ENCODE data around the gene MACROD2.
"Not testable (repeated sequence)": the region's sequence is repeated elsewhere in the genome, so short reads cannot be mapped to it uniquely, and the experiment has no call there.

The MACROD2 gene

DNA sequence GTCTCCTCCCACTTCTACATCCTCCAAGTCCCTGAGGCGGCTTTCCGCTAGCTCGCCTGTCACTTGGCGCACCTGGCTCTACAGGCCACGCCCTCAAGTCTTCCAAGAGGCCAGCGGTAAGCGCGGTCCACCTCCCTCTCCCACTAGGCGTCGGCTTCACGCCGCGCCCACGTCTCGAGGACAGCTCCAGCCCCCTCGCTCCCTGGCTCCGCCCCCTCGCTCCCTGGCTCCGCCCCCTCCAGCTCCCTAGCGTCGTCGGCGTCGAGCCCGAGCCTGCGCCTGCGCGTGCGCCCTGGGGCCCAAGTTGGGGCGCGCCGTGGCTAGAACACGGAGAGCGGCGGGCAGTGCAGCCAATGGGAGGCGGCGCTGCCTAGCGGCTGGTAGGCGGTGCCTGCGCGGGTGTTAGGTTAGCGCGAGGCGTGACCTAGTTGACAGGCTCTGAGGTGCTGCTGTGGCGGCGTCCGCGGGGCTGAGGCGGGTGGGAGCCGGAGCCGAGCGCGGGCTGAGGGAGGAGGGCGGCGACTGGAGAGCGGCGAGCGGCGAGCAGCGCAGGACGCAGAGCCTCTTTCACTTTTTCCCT, at the start of gene MACROD2:
Gene MACROD2 (plus strand): TSS at position 431 of the 580 bp plus-strand sequence.
- peak; percentile 98 for DNase-seq (ENCODE audit: low spot score)

DNA sequence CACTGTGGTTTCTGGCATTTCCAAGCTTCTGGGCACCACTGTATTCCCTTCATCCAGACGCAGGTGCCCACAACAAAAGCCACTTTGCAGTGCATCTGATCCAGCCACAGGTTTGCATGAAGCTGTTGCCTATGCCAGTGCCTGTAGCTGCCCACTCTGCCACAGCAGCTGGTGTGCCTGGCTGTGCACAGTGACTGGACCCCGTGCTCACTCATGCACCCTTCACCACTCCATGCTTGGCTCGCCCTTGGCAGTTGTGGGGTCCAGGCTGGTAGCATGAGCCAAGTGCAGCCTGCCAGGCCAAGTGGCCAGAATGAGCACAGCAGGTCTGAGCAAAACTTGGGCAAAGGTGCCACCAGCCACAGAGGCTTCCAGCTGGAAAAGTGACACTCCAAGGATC, 47.6 kb upstream of the MACROD2 start:
- DNase-seq (ENCODE audit: low spot score) = no peak

DNA sequence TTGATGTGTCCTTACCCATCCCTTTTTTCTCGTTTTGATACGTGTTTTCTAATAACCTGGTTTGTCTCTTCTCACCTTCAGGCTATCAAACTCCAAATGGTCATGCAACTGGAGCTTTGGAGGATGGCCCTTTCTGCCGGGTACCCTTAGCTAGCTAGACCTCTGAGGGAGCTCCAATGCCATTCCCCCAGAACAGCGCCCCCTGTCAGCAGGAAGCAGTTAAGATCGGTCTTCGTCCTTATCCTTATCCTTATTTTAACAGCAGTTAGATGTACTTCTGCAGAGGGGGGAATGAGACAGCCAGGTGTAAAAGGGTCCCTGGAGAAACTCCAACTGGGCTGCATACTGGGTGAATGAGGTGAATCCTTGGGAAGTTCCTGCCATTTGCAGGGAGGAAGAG, 42.1 kb upstream of the MACROD2 start:
- DNase-seq (ENCODE audit: low spot score) = no peak

DNA sequence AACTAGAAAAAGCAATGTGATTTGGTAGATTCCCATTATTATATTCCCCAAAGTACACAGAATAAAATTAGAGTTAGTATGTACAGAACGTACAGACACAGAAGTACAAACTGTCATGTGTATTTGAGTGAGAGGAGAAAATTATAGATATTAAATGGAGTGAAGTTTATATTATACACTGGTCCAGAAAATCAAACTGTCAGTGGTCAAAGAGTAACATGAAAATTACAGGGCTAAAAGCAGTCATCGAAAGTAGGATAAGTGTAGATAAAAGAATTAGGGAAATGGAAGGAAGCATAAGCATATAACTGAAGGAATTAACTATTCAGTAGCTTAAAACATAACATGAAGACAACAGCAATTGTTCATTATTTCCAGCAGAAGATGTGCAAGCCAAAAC, 35.2 kb upstream of the MACROD2 start:
- DNase-seq (ENCODE audit: low spot score) = no peak

DNA sequence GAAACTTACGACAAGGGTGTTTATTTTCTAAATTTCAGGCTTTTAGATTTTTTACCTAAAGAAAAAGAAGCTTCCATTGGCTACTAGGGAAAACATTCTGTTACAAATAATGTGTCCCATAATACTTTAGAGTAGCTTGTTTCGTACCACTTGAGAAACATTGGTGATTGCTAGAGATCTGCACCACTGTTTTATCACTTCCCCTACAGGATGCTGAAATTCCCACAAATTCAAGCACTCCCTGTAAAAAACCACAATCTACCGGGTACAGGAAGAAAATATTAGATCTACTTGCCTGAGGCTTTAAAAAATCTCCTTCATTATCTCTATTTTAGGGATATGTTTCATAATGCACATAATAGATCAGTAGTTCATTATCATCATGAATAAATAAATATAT, 34.8 kb upstream of the MACROD2 start:
- no peak for DNase-seq (ENCODE audit: low spot score)

DNA sequence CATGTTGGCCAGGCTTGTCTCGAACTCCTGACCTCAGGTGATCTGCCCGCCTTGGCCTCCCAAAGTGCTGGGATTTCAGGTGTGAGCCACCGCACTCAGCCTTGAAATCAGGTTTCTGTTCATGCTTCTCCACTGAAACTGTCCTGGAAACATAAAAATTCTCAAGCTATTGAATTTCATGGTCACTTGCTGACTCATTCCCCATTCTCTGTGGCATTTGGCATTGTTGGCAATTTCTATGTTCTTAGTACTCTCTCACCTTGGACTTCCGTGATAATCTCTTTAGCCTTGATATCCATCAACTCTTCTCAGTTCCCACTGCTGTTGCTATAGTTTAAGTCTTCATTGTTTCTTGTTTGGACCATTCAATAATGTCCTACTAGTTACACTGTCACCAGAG, 11.1 kb upstream of the MACROD2 start:
- no peak for DNase-seq (ENCODE audit: low spot score)

DNA sequence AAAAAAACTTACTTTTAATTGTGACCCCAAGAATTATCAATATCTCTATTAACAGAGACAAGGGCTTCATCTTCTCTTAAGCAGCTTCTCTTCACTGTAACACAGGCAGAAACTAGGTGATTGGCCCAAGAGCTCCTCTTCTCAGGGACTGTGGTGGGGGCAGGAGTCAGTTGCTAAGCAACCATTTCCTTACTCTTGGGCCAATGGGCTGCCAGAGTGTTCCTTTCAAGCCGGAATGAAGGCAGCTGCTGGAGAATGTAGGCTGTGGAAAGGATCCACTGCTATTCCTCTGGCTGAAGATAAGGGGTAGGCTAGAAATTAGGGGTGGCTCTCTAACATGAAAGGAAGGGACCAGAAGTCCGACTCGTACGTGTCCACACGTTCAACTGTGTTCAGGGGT, 4.9 kb upstream of the MACROD2 start, which contains the start of gene SEL1L2:
Gene SEL1L2 (minus strand): TSS at position 150 of the 400 bp plus-strand sequence. CDS start 80 bp downstream, at position 70.
- DNase-seq (ENCODE audit: low spot score) = no peak

DNA sequence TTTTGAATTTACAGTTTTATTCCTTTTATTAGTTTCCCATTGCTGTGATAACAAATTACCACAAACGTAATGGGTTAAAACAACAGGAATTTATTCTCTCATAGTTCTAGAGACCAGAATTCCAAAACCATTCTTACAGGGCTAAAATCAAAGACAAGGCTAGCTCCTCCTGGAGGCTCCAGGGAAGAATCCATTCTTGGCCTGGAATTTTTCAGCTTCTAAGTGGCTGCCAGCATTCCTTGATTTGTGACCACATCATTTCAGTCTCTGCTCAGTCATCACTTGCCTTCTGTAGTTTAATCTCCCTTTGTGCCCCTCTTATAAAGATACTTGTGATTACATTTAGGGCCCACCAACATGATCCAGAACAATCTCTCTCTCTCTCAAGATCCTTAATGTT, 4.0 kb upstream of the MACROD2 start:
- DNase-seq (ENCODE audit: low spot score) = no peak

DNA sequence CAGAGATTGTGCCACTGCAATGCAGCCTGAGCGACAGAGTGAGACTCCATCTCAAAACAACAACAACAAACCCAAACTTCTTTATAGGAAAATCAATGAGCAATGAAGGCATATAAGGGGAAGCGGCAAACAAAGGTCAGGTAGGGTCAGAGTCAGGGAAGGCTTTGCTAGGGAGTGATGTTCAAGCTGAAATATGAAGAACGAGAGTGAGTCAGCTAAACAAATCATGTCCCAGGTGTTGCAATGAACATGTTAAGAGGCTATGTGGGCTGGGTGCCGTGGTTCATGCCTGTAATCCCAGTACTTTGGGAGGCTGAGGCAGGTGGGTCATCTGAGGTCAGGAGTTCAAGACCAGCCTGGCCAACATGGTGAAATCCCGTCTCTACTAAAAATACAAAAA, 3.4 kb upstream of the MACROD2 start:
- DNase-seq (ENCODE audit: low spot score) = not testable (repeated sequence)

DNA sequence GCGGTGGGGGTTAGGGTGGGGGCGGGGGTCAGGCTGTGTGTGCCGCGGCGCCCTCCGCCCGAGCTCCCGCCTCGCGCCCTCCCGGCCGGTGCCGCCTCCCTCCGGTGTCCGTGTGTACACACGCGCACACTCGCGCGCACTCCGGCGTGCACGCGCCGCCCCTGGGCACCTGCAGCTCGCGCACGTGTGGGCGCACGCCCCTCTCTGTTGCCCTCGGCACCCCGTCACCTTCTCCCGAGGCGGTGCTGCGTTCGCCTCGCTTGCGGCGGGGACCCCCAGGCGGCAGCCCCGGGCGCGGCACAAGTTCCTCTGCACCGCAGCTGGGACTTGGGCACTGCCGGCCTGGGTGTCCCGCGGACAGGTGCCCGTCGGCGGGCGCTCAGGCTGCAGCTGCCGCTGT, 525 bp downstream of the MACROD2 start:
- peak; percentile 86 for DNase-seq (ENCODE audit: low spot score)

DNA sequence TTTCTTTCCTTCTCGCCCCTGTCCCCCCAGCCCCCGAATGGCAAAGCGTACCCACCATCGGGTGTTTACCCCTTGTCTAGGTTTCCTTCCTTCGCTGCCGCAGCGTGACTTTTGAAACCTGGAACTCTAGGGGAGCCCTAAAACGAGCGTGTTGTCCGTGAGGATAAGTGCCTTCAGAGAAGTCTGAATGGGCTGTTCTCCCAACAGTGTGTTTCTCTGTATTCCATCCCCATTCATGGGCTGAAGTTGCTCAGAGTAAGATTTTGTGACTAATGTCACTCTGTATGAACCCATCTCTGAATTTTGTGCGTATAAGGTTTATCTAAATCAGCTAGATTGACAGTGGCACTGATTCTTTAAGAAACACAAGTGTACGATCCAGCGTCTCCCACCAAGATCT, 949 bp downstream of the MACROD2 start:
- DNase-seq (ENCODE audit: low spot score) = no peak

DNA sequence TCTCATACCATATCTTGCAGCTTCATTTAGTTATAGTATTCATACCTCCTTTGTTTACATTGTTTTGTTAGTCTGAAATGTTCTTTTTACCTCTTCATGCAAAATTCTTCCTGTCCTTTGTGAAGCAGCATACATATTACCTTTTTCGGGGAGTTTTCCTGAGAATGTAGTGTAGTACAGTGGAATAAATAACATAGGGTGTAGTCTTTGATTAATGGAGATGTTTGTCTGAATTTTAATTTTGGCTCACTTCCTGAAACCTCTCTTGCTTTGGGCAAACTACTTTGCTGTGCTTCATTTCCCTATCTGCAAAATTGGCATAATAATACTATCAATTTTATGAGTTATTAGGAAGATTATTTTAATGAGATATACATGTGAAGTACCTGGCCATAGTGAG, 5.6 kb downstream of the MACROD2 start:
- DNase-seq (ENCODE audit: low spot score) = no peak

DNA sequence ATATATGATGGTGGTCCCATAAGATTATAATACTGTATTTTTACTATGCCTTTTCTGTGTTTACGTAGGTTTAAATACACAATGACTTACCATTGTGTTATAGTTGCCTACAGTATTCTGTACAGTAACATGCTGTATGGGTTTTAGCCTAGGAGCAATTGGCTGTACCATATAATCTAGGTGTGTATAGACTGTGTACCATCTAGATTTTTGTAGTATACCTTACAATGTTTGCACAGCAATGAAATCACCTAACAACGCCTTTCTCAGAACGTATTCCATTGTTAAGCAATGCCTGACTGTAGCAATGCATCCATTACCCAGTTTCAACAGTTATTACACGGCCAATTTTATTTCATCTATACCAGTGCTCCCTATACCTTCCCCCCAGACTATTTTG, 10.7 kb downstream of the MACROD2 start:
- no peak for DNase-seq (ENCODE audit: low spot score)

DNA sequence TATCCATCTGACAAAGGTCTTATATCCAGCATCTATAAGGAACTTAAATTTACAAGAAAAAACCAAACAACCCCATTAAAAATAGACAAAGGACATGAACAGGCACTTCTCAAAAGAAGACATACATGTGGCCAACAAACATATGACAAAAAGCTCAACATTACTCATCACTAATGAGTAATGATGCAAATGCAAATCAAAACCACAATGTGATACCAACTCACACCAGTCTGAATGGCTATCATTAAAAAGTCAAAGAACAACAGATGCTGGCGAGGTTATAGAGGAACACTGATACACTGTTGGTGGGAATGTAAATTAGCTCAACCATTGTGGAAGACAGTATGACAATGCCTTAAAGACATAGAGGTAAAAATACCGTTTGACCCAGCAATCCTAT, 13.9 kb downstream of the MACROD2 start:
- DNase-seq (ENCODE audit: low spot score) = no peak

DNA sequence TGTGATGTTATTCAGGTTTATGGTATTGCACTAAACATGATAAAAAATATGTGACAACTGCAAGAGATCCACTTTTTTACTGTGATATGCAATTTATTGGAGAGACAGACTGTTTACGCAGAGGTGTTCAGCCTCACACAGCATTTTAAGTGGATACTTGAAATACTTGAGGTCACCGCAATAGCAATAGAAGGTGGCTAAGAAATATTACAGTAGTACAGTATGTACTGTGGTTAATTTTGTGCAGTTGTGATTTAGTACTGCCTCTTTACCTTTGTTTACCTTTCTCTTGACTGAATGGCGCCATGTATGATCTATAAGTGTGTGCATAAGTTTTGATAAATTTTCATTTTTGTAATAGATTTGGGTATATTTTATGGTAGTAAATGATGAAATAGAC, 17.4 kb downstream of the MACROD2 start:
- no peak for DNase-seq (ENCODE audit: low spot score)

DNA sequence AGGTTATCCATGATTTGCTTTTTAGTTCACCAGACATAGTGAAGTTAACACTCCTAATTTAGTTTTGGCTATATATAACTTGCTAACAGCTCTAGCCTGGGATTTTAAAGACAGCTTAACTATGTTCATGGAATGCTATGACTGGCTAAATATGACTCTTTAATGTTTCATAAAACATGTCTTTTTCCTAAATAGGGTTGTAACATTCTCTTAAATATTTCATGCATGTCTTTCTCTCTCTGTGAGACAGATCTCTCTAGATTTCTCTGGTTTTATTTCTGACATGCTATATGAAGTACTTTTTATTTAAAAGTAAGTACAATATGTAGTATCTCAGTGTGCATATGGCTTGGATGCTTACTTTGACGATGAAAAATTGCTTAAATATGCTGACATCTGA, 35.7 kb downstream of the MACROD2 start:
- no peak for DNase-seq (ENCODE audit: low spot score)

DNA sequence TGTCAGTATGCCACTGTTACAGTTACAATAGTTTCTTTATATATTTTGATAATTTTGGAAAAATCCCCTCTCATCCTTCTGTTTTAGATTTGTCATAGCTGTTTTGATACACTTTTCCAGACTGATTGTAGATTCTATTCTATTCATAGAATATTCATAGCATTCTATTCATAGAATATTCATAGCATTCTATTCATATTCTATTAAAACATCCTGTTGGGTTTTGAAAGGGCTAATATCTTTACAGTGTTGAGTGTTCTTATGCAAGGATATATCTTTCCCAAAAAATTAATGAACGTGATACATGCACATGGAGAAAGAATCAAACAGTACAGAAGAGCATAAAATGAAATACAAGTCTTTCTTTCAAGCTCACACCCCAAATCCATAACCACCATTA, 38.0 kb downstream of the MACROD2 start:
- DNase-seq (ENCODE audit: low spot score) = no peak

DNA sequence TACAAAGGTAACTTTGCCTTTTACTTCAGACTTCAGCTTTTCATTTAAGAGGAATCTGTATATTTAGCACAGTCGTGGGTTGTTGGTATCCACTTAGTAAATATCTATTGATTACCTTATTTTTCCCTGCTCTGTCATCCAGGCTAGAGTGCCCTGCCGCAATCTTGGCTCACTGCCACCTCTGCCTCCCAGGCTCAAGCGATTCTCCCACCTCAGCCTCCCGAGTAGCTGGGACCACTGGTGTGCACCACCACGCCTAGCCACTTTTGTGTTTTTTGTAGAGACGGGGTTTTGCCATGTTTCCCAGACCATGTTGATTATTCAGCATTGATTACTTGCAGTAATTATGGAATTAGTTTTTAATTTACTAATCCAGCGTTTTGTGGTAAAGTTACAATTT, 41.3 kb downstream of the MACROD2 start:
- no peak for DNase-seq (ENCODE audit: low spot score)

DNA sequence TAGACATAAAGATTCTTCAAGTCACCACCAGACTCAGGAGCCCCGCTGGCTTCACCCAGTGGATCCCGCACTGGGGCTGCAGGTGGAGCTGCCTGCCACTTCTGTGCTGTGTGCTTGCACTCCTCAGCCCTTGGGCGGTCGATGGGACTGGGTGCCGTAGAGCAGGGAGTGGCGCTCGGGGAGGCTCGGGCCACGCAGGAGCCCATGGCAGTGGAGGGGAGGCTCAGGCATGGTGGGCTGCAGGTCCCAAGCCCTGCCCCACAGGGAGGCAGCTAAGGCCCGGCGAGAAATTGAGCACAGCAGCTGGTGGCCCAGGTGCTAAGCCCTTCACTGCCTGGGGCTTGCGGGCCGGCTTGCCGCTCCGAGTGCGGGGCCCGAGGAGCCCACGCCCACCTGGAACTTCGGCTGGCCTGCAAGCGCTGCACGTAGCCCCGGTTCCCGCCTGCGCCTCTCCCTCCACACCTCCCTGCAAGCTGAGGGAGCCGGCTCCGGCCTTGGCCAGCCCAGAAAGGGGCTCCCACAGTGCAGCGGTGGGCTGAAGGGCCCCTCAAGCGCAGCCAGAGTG, 49.5 kb downstream of the MACROD2 start:
- not testable (repeated sequence) for DNase-seq (ENCODE audit: low spot score)

DNA sequence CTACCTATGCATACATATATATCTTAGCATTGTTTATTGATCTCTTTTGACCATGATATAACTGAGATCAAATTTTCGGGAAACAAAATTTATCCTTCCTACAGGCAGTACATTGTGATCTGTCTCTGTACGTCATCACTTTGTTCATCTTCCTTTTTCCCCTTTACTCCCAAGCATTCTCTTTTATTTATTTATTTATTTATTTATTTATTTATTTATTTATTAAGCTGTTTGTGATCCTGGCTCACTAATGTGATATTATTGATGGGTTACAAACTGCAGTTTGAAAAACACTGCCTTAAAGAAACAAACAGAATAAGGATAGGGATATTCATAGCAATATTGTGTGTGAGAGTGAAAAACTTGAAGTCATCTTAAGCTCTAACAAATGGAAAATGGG, 51.2 kb downstream of the MACROD2 start:
- DNase-seq (ENCODE audit: low spot score) = no peak

DNA sequence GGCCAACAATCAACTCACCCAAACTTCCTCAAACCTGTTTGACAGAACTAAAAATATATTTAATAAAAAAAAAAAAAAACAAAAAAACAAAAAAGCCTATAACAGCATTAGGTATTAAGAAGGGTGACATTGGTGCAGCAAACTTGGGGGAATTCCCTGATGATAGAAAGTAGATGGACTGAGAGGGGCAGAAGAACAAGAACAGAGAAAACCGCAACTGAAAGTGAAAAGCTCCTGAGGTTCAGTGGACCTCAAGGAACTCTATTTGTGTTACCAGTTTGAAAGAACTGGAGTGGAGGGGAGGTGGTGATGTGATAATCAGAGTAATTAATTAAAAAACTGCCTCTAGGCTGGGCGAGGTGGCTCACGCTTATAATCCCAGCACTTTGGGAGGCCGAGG, 53.8 kb downstream of the MACROD2 start:
- DNase-seq (ENCODE audit: low spot score) = no peak

DNA sequence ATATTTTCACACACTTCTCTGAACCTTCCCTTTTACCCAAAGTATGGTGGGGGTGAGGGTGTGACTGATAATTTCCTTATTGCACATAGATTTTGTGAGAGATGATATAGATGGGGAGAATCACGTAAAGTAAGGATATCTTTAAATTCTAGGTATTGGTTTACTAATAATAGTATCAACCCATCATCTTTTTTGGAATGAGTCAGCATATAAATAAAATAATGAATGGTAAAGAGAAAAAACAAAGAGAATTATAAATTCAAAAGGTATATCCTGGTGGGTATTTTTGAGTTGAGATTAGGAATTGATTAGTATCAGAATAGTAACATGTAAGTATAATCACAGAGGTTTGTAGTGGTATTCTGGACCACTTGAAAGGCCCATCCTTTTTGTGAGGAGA, 56.1 kb downstream of the MACROD2 start:
- no peak for DNase-seq (ENCODE audit: low spot score)

DNA sequence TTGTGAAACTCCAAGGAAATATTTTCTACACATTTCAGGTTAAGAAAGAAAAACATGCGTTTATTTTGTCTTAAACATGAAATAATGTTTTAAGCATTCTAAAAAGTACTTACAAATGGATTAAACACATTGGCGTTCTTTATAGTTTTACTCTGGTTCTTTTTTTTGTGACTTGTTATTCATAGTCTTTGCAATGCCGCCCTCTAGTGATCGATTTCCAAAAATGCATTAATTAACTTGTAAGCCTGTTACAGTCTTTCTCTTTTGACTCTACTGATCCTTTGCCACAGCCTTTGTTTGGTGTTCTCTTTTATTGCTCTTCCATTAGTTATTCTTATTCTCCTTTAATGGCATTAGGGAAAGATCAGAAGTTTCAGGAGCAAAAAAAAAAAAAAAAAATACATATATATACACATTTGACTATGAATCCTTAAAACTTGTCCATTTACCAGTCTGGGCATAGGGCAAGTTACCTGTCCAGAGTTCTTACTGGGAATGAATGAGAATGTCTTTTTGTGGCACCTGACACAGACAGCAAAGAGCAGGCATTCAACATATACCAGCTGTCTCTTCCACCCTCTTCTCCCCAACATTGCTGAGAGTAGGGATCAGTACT, 59.9 kb downstream of the MACROD2 start:
- DNase-seq (ENCODE audit: low spot score) = peak; percentile 36

DNA sequence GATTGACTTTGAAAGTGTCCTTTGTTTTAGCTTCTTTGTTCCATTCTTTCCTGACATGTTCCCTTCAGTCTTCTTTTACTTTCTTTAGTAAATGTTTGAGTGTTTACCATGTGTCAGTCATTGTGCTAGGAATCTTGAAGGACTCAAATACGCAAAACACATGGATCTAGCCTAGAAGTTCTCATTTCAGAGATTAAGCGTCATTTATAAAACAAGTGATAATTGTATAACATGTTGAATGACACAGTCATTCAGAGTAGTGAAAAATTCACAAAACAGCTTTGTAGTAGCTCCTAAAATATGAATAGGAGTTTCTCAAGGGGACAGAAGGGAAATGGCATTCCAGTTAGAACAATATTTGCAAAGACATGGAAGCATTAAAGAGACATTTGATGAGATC, 66.9 kb downstream of the MACROD2 start:
- no peak for DNase-seq (ENCODE audit: low spot score)

All from D341Med (cell line).